T1000 (cell line): ENCODE measurements around the gene URB1.

ENCODE experiments used
- DNase-seq: peaks from one replicate; lab custom pipeline; 2025; ENCODE audit warnings: mixed read lengths; lab: John Stamatoyannopoulos, UW

Gene URB1

GRCh38 chr21:32347351-32347750 is 45.5 kb downstream of the URB1 start:
- no peak for DNase-seq

- no peak for DNase-seq
Observed at GRCh38 chr21:32346951-32347350, 45.9 kb downstream of the URB1 start.

- no peak for DNase-seq
Observed at GRCh38 chr21:32340863-32341848, 51.7 kb downstream of the URB1 start.

- no peak for DNase-seq
Observed at GRCh38 chr21:32338209-32338921, 54.4 kb downstream of the URB1 start.

- DNase-seq, result no peak
Observed at GRCh38 chr21:32337206-32337605, 55.6 kb downstream of the URB1 start.

- no peak for DNase-seq
Observed at GRCh38 chr21:32336711-32337110, 56.1 kb downstream of the URB1 start.

GRCh38 chr21:32335601-32336575 is 56.9 kb downstream of the URB1 start:
- DNase-seq, result no peak

- DNase-seq, result no peak
Observed at GRCh38 chr21:32334980-32335531, 57.8 kb downstream of the URB1 start.

GRCh38 chr21:32333953-32334673 is 58.7 kb downstream of the URB1 start:
- no peak for DNase-seq

- no peak for DNase-seq
Observed at GRCh38 chr21:32332463-32332951, 60.3 kb downstream of the URB1 start.

GRCh38 chr21:32331444-32332305 is 61.1 kb downstream of the URB1 start:
- DNase-seq, result no peak

GRCh38 chr21:32330784-32331311 is 62.0 kb downstream of the URB1 start:
- DNase-seq, result no peak

GRCh38 chr21:32329776-32330175 is 63.0 kb downstream of the URB1 start:
- no peak for DNase-seq

GRCh38 chr21:32329331-32329730 is 63.5 kb downstream of the URB1 start:
- no peak for DNase-seq

- no peak for DNase-seq
Observed at GRCh38 chr21:32328595-32328994, 64.2 kb downstream of the URB1 start.

- DNase-seq, result no peak
Observed at GRCh38 chr21:32325706-32326105, 67.1 kb downstream of the URB1 start.

GRCh38 chr21:32322676-32323075 is 70.1 kb downstream of the URB1 start:
- DNase-seq, result no peak

GRCh38 chr21:32322103-32322502 is 70.7 kb downstream of the URB1 start:
- no peak for DNase-seq

GRCh38 chr21:32321480-32321879 is 71.3 kb downstream of the URB1 start:
- no peak for DNase-seq
